ENCODE measurements around the gene ACAP2. TPM values are rescaled to one million over a fixed set of nuclear protein-coding genes. Genes with fewer than 3 reads are reported as not detected.
"Not testable (repeated sequence)": the region's sequence is repeated elsewhere in the genome, so short reads cannot be mapped to it uniquely, and the experiment has no call there.

Gene ACAP2
- total RNA-seq, 4 donors from 2014 or later: 31.8 to 85.8 (median 43.9) TPM

- Histone ChIP-seq H3K27me3 (no peaks in the 10 kb centered on the region), H3K9me3 (no peaks in the 10 kb centered on the region), H3K4me1 (no peaks in the 10 kb centered on the region), H3K4me3 (no peak overlapping the region), H3K36me3 (peaks cover 11 to 71% (median 42%) of the 10 kb centered on the region in 4 donors), H3K27ac (replicated peaks in 1 of 4) (no peak overlapping the region)
- TF ChIP-seq POLR2AphosphoS5 (IDR thresholded peaks at IDR 0.05) (no peak), CTCF (IDR thresholded peaks at IDR 0.05) (no peak), POLR2A (IDR thresholded peaks at IDR 0.05; ENCODE audit: low read depth) (no peak), EP300 (IDR thresholded peaks at IDR 0.05) (no peak)
- intact Hi-C loops (cut with DNase I): no loop called here
- no peak for DNase-seq (ENCODE audit: extremely low spot score)
These were observed 145.4 kb downstream of the ACAP2 start for GRCh38 chr3:195297446-195297845.

GRCh38 chr3:195296662-195297061 lies 146.2 kb downstream of the ACAP2 start:
- no peaks in the 10 kb centered on the region for H3K27me3 ChIP-seq
- peaks cover 17 to 75% (median 42%) of the 10 kb centered on the region in 4 donors for H3K36me3 ChIP-seq

GRCh38 chr3:195291121-195291520 lies 151.7 kb downstream of the ACAP2 start:
- Histone ChIP-seq H3K4me3 (no peak overlapping the region), H3K27me3 (no peaks in the 10 kb centered on the region), H3K36me3 (peaks cover 24 to 86% (median 62%) of the 10 kb centered on the region in 4 donors), H3K9me3 (no peaks in the 10 kb centered on the region), H3K27ac (replicated peaks in 1 of 4) (no peak overlapping the region), H3K4me1 (no peaks in the 10 kb centered on the region)
- intact Hi-C loops (cut with DNase I): no loop called here
- no peak for DNase-seq (ENCODE audit: extremely low spot score)
- TF ChIP-seq CTCF (IDR thresholded peaks at IDR 0.05) (no peak), EP300 (IDR thresholded peaks at IDR 0.05) (no peak), POLR2A (IDR thresholded peaks at IDR 0.05; ENCODE audit: low read depth) (no peak), POLR2AphosphoS5 (IDR thresholded peaks at IDR 0.05) (no peak)
- 98% methylated on average over 1 of the region's 1 CpG for WGBS

More at GRCh38 chr3:195296662-195297061, 146.2 kb downstream of the ACAP2 start:
- 93% methylated on average over 1 of the region's 1 CpG for WGBS
- Histone ChIP-seq H3K27ac (replicated peaks in 1 of 4) (no peak overlapping the region), H3K4me3 (no peak overlapping the region), H3K4me1 (no peaks in the 10 kb centered on the region), H3K9me3 (no peaks in the 10 kb centered on the region)
- DNase-seq (ENCODE audit: extremely low spot score): no peak
- intact Hi-C loops (cut with DNase I): no loop called here
- TF ChIP-seq EP300 (IDR thresholded peaks at IDR 0.05) (no peak), POLR2A (IDR thresholded peaks at IDR 0.05; ENCODE audit: low read depth) (no peak), CTCF (IDR thresholded peaks at IDR 0.05) (no peak), POLR2AphosphoS5 (IDR thresholded peaks at IDR 0.05) (no peak)

GRCh38 chr3:195290643-195291042 lies 152.2 kb downstream of the ACAP2 start:
- intact Hi-C loops (cut with DNase I); H3K27ac ChIP-seq (replicated peaks in 1 of 4); H3K4me3 ChIP-seq; DNase-seq (ENCODE audit: extremely low spot score); H3K4me1 ChIP-seq; H3K9me3 ChIP-seq; H3K27me3 ChIP-seq: not testable (repeated sequence)
- H3K36me3 ChIP-seq: peaks cover 24 to 91% (median 65%) of the 10 kb centered on the region in 4 donors
- 96% methylated on average over 5 of the region's 5 CpGs for WGBS

- DNase-seq (ENCODE audit: extremely low spot score): no peak
- intact Hi-C loops (cut with DNase I): no loop called here
- H3K4me1 ChIP-seq: no peaks in the 10 kb centered on the region
- no peaks in the 10 kb centered on the region for H3K9me3 ChIP-seq
- H3K4me3 ChIP-seq: no peak overlapping the region
- TF ChIP-seq CTCF (IDR thresholded peaks at IDR 0.05) (no peak), EP300 (IDR thresholded peaks at IDR 0.05) (no peak), POLR2A (IDR thresholded peaks at IDR 0.05; ENCODE audit: low read depth) (no peak), POLR2AphosphoS5 (IDR thresholded peaks at IDR 0.05) (no peak)
- WGBS: 51% methylated on average over 4 of the region's 4 CpGs
- H3K36me3 ChIP-seq: peaks cover 16 to 79% (median 47%) of the 10 kb centered on the region in 4 donors
- no peak overlapping the region for H3K27ac ChIP-seq (replicated peaks in 1 of 4)
- no peaks in the 10 kb centered on the region for H3K27me3 ChIP-seq
These were observed 156.5 kb downstream of the ACAP2 start for GRCh38 chr3:195286115-195286872.
